RWPE1 (cell line): ENCODE results near the gene RHBDL3.

Source experiments
- CTCF ChIA-PET: fragments of 350-600 bp; sonication (Branson Sonifier 250); formaldehyde crosslinking; extraction: SDS; loops from one replicate; lab custom pipeline; 2021; lab: Yijun Ruan, JAX
- POLR2A ChIA-PET: fragments of 400-600 bp; formaldehyde crosslinking; extraction: SDS; loops from one replicate; lab custom pipeline; 2020; ENCODE audit warnings: antibody characterized with exemption; ENCODE audit not compliant: low non-redundant PET; lab: Yijun Ruan, JAX
- DNase-seq: peaks from one replicate; pipeline ENCODE4 v3.0.0; 2012; ENCODE audit warnings: low spot score
- H3K27ac ChIP-seq: fragments of 450-650 bp; 2 replicates; pipeline ENCODE4 v1.5.1; 2017
- CTCF ChIP-seq: fragments of 450-650 bp; conservative IDR thresholded peaks from 2 replicates; pipeline ENCODE4 v1.5.1; 2017; ENCODE audit warnings: low read depth, mild to moderate bottlenecking

The RHBDL3 gene

DNA sequence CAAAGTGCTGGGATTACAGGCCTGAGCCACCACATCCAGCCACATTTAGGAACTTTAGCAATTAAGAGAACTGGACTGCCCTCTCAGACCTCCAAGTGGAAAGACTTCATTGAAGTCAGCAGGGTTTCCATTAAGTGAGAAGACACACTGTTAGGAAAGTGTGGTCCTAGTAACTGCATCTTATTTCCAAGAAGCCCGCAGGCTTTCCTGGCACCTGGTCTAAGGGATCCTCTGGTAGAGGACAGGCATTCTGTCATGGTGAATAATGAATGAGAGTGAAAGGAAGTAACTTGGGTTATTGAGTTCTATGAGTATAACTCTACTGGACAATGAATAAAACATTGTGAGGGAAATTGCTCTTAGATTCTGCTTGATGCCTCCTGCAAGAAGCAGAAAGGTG is 62.3 kb downstream of the RHBDL3 start:
- no peak for DNase-seq
- no peak overlapping the region for H3K27ac ChIP-seq
- TF ChIP-seq CTCF = no peak
- ChIA-PET CTCF (no interaction called here), POLR2A (no interaction called here)

DNA sequence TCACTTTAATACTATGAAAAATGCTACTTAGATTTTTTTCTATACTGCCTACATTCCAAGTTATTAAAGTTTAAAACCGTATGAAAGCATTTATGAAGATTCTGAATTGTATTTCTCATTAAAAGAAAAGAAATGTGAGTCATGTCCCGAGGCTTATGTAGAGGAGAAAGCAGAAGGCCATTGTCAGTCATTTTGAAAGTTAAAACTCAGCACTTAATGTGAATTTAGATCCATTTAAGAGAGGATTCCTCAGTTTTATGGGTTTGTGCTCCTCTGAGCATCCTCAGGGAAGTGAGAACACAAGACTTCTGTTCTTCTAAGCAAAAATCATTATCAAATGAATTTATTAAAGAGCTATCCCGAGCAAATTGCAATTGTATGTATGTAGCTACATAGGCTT is 64.5 kb downstream of the RHBDL3 start:
- ChIA-PET CTCF (interaction anchor here (0.5 to 2.0 kb wide), 3 partner anchors 10 to 18 kb away, joined by 3 to 9 read pairs (median 3); no protein-coding TSS in a partner anchor), POLR2A (no interaction called here)
- no peak for TF ChIP-seq CTCF
- no peak for DNase-seq
- H3K27ac ChIP-seq = no peak overlapping the region

DNA sequence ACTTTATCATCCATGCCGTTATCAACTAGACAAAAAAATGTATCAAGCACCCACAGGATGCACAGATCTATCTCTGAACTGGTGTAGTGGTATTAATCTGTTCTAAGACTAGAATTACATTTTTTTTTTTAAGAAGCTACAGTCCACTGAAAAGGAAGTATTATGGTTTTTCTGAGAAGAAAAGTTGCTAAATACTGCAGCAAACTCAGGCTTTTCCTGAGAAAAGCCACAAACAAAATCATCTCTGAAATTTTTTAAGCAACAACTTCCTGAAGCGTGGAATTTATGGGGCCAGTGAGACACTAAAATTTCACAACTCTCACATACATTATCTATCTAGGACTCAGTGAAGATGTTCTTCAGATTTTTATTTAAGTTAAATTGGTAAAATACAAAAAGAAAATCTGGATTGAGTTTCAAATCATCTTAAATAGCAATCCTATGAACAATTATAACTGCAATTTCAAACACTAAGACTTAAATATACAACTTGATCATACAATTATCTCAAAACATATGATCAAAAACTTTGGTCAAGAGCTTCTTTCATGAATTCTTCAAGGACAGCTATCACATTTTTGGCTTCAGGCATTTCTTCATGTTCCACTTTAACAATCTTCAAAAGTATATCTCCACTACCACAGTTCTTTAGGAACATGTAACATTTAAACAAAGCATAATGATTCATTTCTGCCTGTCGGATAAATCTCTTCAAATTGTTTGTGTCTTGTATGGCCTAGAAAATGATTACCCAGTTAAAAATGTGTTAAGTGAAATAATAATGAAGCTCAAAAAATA is 65.8 kb downstream of the RHBDL3 start:
- no peak for TF ChIP-seq CTCF
- CTCF ChIA-PET = interaction anchor here (2.0 kb wide), 1 partner anchor 13 kb away, joined by 9 read pairs; no protein-coding TSS in a partner anchor
- DNase-seq = no peak
- POLR2A ChIA-PET = no interaction called here
- H3K27ac ChIP-seq = no peak overlapping the region

- no peak for DNase-seq
- H3K27ac ChIP-seq = no peak overlapping the region
- ChIA-PET POLR2A (no interaction called here), CTCF (interaction anchor here (0.6 to 1.2 kb wide), 2 partner anchors 10 to 182 kb away, joined by 3 to 4 read pairs; no protein-coding TSS in a partner anchor)
- TF ChIP-seq CTCF = no peak
These were observed 67.6 kb downstream of the RHBDL3 start for GRCh38 chr17:32333187-32333586.

DNA sequence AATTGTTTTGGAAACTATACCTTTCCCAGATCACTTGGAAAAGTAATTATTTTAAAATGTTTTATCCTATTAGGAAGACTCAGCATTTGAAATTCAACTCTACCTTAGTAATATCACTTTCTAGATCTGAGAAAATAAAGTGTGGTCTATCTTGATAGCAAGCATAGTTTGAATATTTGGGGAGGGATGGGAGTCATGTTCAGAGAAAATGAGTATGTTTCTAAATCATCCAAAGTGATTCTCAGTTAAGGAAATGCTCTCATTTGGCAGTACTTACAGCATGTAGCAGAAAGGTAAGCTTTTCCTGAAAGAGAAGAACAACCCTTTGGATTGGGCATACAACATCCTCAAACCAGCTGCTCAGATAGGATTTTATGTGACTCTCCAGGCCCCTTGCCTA is 69.4 kb downstream of the RHBDL3 start:
- CTCF ChIA-PET = interaction anchor here (0.6 to 0.8 kb wide), 2 partner anchors 14 to 53 kb away, joined by 3 read pairs; no protein-coding TSS in a partner anchor
- no peak for TF ChIP-seq CTCF
- POLR2A ChIA-PET = no interaction called here
- no peak for DNase-seq
- H3K27ac ChIP-seq = no peak overlapping the region

GRCh38 chr17:32335687-32336086 is 70.1 kb downstream of the RHBDL3 start:
- DNase-seq = no peak
- POLR2A ChIA-PET = no interaction called here

More at GRCh38 chr17:32335687-32336086, 70.1 kb downstream of the RHBDL3 start:
- no peak for TF ChIP-seq CTCF
- CTCF ChIA-PET = no interaction called here
- H3K27ac ChIP-seq = no peak overlapping the region
